SK-N-MC (cell line): ENCODE results near the gene SNRPA.

Experiments used
- EZH2 ChIP-seq: fragments of 200-600 bp; sonication (generic); IDR thresholded peaks from one replicate; pipeline ENCODE4 v1.6.1; 2017; ENCODE audit warnings: antibody characterized with exemption
- FOXP2 ChIP-seq: optimal IDR thresholded peaks from 2 replicates; pipeline ENCODE3; 2011; ENCODE audit warnings: mild to moderate bottlenecking, moderate library complexity; ENCODE audit not compliant: insufficient read depth; ENCODE audit errors: extremely low read length, control extremely low read depth
- POLR2AphosphoS5 ChIP-seq: IDR thresholded peaks from 2 replicates; pipeline ENCODE4 v1.6.1; 2012; ENCODE audit warnings: mild to moderate bottlenecking, low read depth, low read length, borderline replicate concordance

- no peak for TF ChIP-seq EZH2
- no peak for TF ChIP-seq POLR2AphosphoS5
- no peak for TF ChIP-seq FOXP2
These were observed 32.9 kb upstream of the SNRPA start for GRCh38 chr19:40717880-40718773.
